Thoracic aorta (tissue), 2 donors: ENCODE measurements around the gene FAM131C. TPM values are rescaled to one million over a fixed set of nuclear protein-coding genes. Genes with fewer than 3 reads are reported as not detected.

ENCODE experiments used
- ATAC-seq: fragments of 150-250 bp; one replicate; pipeline ENCODE4 v1.8.0; 2017; ENCODE audit warnings: low read depth; ENCODE audit not compliant: insufficient number of reproducible peaks, low FRiP score
- DNase-seq: peaks from one replicate; pipeline ENCODE4 v3.0.0-alpha.2; 2020; ENCODE audit warnings: low spot score
- H3K27ac ChIP-seq, 2 donors: fragments of 200-600 bp; sonication (generic); 1 replicate in 1 of 2; 2 replicates in 1 of 2; pipeline ENCODE4 v1.5.1; 2016; ENCODE audit warnings: mild to moderate bottlenecking in 2 of 2, moderate library complexity in 2 of 2
- H3K27me3 ChIP-seq: fragments of 200-600 bp; sonication (generic); replicated peaks from 2 replicates; pipeline ENCODE4 v1.6.0; 2016; ENCODE audit warnings: mild to moderate bottlenecking; ENCODE audit not compliant: insufficient read depth
- H3K36me3 ChIP-seq: fragments of 200-600 bp; sonication (generic); one replicate; pipeline ENCODE4 v1.5.1; 2016
- H3K4me1 ChIP-seq, 2 donors: fragments of 200-600 bp; sonication (generic); 1 replicate in 1 of 2; 2 replicates in 1 of 2; pipeline versions ENCODE4 v1.5.1 to v1.6.0; 2016; ENCODE audit warnings: low read depth in 2 of 2, mild to moderate bottlenecking in 1 of 2; ENCODE audit not compliant: control insufficient read depth in 1 of 2
- H3K4me3 ChIP-seq: fragments of 200-600 bp; sonication (generic); 2 replicates; pipeline ENCODE4 v1.5.1; 2016; ENCODE audit warnings: mild to moderate bottlenecking
- H3K9me3 ChIP-seq: fragments of 200-600 bp; sonication (generic); 2 replicates; pipeline ENCODE4 v1.5.1; 2016
- total RNA-seq, 2 donors: library from RNA; depleted of rRNA; stranded (reverse); fragments of >200 nt; gene quantifications; one replicate each; pipeline versions ENCODE4 v1.1.0 to v1.2.3, GENCODE V29; 2016
- TF ChIP-seq, protein P1 (sequence below): fragments of 200-600 bp; sonication (generic); IDR thresholded peaks from one replicate; pipeline ENCODE4 v1.5.1; 2019; ENCODE audit warnings: antibody characterized with exemption

Gene FAM131C
- total RNA-seq, 2 donors from 2014 or later = not detected

DNA sequence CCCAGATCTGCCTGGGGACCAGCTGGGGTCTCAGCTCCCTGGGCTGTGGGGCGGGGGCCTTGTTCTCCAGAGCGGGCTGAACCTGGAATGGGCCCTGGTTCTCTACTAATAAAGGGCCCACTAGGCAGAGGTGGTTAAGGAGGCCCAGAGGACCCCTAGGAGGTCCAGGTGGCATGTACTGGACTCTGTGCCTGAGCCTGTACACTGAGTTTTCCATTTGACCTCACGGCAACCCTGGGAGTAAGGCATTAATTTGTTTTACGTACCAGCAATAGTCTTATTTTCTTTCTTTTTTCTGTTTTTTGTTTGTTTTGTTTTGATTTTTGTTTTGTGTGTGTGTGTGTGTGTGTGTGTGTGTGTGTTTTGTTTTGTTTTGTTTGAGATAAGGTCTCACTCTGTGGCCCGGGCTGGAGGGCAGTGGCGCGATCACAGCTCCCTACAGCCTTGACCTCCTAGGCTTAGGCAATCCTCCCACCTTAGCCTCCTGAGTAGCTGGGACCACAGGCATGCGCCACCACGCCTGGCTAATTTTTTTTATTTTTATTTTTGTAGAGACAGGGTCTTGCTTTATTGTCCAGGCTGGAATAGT lies 19.6 kb upstream of the FAM131C start:
- Histone ChIP-seq H3K36me3 (no peaks in the 10 kb centered on the region), H3K27ac (no peak overlapping the region), H3K4me1 (no peaks in the 10 kb centered on the region), H3K4me3 (no peak overlapping the region), H3K9me3 (no peaks in the 10 kb centered on the region), H3K27me3 (no peaks in the 10 kb centered on the region)
- TF ChIP-seq, protein P1, sequence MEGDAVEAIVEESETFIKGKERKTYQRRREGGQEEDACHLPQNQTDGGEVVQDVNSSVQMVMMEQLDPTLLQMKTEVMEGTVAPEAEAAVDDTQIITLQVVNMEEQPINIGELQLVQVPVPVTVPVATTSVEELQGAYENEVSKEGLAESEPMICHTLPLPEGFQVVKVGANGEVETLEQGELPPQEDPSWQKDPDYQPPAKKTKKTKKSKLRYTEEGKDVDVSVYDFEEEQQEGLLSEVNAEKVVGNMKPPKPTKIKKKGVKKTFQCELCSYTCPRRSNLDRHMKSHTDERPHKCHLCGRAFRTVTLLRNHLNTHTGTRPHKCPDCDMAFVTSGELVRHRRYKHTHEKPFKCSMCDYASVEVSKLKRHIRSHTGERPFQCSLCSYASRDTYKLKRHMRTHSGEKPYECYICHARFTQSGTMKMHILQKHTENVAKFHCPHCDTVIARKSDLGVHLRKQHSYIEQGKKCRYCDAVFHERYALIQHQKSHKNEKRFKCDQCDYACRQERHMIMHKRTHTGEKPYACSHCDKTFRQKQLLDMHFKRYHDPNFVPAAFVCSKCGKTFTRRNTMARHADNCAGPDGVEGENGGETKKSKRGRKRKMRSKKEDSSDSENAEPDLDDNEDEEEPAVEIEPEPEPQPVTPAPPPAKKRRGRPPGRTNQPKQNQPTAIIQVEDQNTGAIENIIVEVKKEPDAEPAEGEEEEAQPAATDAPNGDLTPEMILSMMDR = no peak
- no peak for ATAC-seq
- DNase-seq = no peak

DNA sequence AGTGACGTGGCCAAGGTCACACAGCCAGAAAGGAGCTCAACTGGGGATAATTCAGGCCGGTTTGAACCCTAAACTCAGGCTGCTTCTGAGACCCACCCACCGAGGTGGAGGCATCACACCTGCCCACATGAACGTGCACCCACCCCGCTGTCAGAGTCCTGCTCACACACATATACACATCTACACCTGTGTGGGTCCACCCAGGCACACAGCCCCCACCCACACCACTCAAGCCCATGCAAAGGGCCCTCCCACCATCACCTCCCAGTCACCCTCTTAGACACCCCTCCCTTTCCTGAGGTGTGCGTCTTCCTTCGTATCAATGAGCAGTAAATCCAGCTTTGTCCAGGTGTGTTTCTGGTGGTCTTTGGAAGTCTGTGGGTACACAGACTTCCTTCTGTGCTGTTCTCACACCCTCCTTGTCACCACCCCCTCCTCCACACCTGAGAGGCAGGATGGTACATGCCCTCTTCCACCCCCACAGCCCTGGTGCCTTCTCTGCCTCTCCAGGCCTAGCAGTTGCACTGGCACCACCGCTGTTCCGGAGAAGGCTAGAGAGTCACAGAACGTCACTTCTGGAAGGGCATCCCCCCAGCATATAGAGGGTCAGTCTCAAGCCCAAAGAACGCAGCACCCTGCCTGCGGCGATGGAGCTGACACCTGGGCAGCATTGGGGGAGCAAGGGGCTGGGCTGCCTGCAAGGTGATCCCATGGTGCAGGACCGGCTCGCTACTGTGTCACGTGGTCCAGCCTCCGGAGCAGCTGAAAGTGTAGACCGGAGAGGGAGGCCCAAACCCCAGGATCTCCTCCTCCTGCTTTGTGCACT lies 18.9 kb upstream of the FAM131C start:
- no peak overlapping the region for H3K27ac ChIP-seq
- no peak overlapping the region for H3K4me3 ChIP-seq
- DNase-seq (no peak), ATAC-seq (no peak)
- H3K4me1 ChIP-seq = no peaks in the 10 kb centered on the region
- no peaks in the 10 kb centered on the region for H3K36me3 ChIP-seq
- TF ChIP-seq, protein P1 = no peak
- no peaks in the 10 kb centered on the region for H3K9me3 ChIP-seq
- no peaks in the 10 kb centered on the region for H3K27me3 ChIP-seq

DNA sequence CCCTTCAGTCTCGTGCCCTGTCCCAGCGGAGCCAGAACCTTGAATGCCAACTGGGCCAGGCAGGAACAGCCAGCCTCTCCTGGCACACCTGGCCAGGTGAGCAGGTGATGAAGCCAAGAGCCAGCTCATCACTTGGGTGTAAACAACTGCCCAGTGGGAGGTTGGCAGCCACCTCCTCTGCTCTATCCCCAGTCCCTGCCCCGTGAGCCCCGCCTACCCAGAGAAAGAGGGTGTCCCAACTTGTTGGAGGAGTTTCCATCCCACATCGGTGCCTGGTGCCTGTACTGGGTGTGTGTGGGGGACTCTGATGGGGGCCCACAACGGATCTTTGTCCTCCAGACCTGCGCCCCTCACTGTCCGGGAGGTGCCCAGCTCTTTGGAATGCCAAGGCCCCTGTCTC lies 17.8 kb upstream of the FAM131C start:
- no peak overlapping the region for H3K4me3 ChIP-seq
- no peaks in the 10 kb centered on the region for H3K36me3 ChIP-seq
- TF ChIP-seq, protein P1 = no peak
- DNase-seq (no peak), ATAC-seq (no peak)
- H3K9me3 ChIP-seq = no peaks in the 10 kb centered on the region
- no peaks in the 10 kb centered on the region for H3K4me1 ChIP-seq
- H3K27me3 ChIP-seq = no peaks in the 10 kb centered on the region
- H3K27ac ChIP-seq = no peak overlapping the region

DNA sequence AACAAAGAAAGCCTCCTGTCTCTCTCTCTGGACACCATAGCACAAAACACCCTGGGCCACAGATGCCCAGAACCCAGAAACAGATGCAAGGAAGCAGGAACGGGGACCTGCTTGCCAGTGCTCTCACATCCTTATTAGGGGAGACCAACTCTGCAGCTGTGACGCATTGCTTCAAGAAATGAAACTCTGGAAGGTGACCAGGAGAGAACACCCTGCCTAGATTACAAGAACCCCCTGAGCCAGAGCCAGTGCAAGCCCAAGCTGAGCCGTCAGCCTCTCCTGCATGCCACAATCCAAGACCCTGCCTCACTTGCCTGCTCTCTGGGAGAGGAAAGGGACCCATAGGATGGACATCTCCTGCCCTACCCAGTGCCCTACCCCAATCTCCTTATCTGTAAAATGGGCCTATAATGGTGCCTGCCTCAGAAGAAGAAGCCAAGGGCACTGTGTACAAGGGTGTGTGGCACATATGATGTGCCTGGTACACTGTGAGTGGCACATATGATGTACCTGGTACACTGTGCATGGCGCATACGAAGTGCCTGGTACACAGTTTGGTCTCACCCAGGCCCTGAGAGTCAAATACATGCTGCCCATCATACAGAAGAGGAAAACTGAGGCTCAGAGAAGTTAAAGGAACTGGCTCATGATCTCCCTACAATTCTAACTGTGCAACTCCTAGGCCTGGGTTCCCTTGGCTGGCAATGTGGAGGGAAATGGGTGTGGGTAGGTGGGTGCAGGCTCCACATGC lies 16.8 kb upstream of the FAM131C start:
- H3K4me1 ChIP-seq = no peaks in the 10 kb centered on the region
- DNase-seq = no peak
- H3K36me3 ChIP-seq = no peaks in the 10 kb centered on the region
- no peak for ATAC-seq
- H3K27me3 ChIP-seq = no peaks in the 10 kb centered on the region
- H3K9me3 ChIP-seq = no peaks in the 10 kb centered on the region
- no peak overlapping the region for H3K4me3 ChIP-seq
- no peak overlapping the region for H3K27ac ChIP-seq
- TF ChIP-seq, protein P1 = no peak

DNA sequence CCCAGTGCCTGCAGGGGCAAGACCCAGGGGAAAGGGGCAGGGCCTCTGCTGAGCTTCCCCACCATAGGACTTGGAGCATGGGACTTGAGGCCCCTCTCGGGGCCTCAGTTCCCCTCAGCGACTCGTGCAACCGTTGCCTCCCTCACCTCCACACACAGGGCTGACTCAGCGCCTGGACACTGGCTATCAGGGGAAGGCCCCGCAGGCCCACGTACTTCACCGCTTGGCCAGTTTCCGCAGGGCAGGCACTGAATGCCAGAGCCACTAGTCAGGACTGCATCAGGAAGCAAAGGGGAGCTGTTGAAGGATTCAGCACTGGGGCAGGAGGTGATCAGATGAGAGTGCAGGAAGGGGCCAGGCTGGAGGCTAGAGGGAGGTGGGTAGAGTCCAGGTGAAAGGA lies 15.5 kb upstream of the FAM131C start:
- no peaks in the 10 kb centered on the region for H3K4me1 ChIP-seq
- TF ChIP-seq, protein P1 = no peak
- DNase-seq (no peak), ATAC-seq (no peak)
- no peaks in the 10 kb centered on the region for H3K27me3 ChIP-seq
- no peaks in the 10 kb centered on the region for H3K36me3 ChIP-seq
- no peak overlapping the region for H3K4me3 ChIP-seq
- no peak overlapping the region for H3K27ac ChIP-seq
- no peaks in the 10 kb centered on the region for H3K9me3 ChIP-seq
